OCI-LY1 (cell line): ENCODE measurements around the gene NDUFAF2.

Source experiments
- H2AFZ ChIP-seq: fragments of 200-600 bp; sonication (generic), shearing (Covaris generic); 2 replicates; pipeline ENCODE4 v1.6.0; 2014; ENCODE audit warnings: antibody characterized with exemption, mild to moderate bottlenecking, low read length
- H3F3A ChIP-seq: fragments of 200-600 bp; sonication (generic), shearing (Covaris generic); 2 replicates; pipeline ENCODE4 v1.6.0; 2014; ENCODE audit warnings: mild to moderate bottlenecking, antibody characterized with exemption, low read length, moderate library complexity; ENCODE audit not compliant: insufficient read depth
- H3K27ac ChIP-seq: fragments of 200-600 bp; sonication (generic); 2 replicates; pipeline ENCODE4 v1.5.1; 2014; ENCODE audit warnings: low read length, mixed run types, mild to moderate bottlenecking, low read depth; ENCODE audit not compliant: poor library complexity, severe bottlenecking
- H3K27me3 ChIP-seq: fragments of 200-600 bp; sonication (generic); 2 replicates; pipeline ENCODE4 v1.6.0; 2014; ENCODE audit warnings: antibody characterized with exemption, mild to moderate bottlenecking, low read length, moderate library complexity; ENCODE audit not compliant: insufficient read depth
- H3K36me3 ChIP-seq: fragments of 200-600 bp; sonication (generic); 2 replicates; pipeline ENCODE4 v1.6.1; 2014; ENCODE audit warnings: mild to moderate bottlenecking, antibody characterized with exemption, low read length, moderate library complexity, mixed read lengths; ENCODE audit not compliant: insufficient read depth
- H3K4me1 ChIP-seq: fragments of 200-600 bp; sonication (generic); 2 replicates; pipeline ENCODE4 v1.5.1; 2014; ENCODE audit warnings: mild to moderate bottlenecking, low read length, moderate library complexity; ENCODE audit not compliant: insufficient read depth, severe bottlenecking
- H3K4me2 ChIP-seq: fragments of 200-600 bp; sonication (generic), shearing (Covaris generic); 2 replicates; pipeline ENCODE4 v1.6.1; 2014; ENCODE audit warnings: low read length
- H3K4me3 ChIP-seq: fragments of 200-600 bp; sonication (generic); 2 replicates; pipeline ENCODE4 v1.5.1; 2014; ENCODE audit warnings: low read length, low read depth, mild to moderate bottlenecking, mixed read lengths; ENCODE audit not compliant: poor library complexity, severe bottlenecking
- H3K79me2 ChIP-seq: fragments of 200-600 bp; shearing (Covaris generic); 2 replicates; pipeline ENCODE4 v1.6.1; 2016; ENCODE audit warnings: mixed run types, low read length, mixed read lengths; ENCODE audit not compliant: insufficient read depth
- H3K9ac ChIP-seq: fragments of 200-600 bp; sonication (generic), shearing (Covaris generic); 2 replicates; pipeline ENCODE4 v1.6.1; 2014; ENCODE audit warnings: mild to moderate bottlenecking, low read length, mixed read lengths
- H3K9me2 ChIP-seq: fragments of 200-600 bp; sonication (generic), shearing (Covaris generic); 2 replicates; pipeline ENCODE4 v1.6.1; 2014; ENCODE audit warnings: low read depth, mild to moderate bottlenecking, low read length, mixed read lengths
- H3K9me3 ChIP-seq: fragments of 200-600 bp; shearing (Covaris generic); 2 replicates; pipeline ENCODE4 v1.6.1; 2014; ENCODE audit warnings: low read length, mixed read lengths
- H4K20me1 ChIP-seq: fragments of 200-600 bp; sonication (generic), shearing (Covaris generic); 2 replicates; pipeline ENCODE4 v1.6.0; 2016; ENCODE audit warnings: mild to moderate bottlenecking, low read length; ENCODE audit not compliant: insufficient read depth
- CTCF ChIP-seq: fragments of 200-600 bp; sonication (generic), shearing (Covaris generic); IDR thresholded peaks from 2 replicates; pipeline ENCODE4 v1.5.1; 2017; ENCODE audit warnings: mild to moderate bottlenecking, antibody characterized with exemption, low read length, moderate library complexity, mixed read lengths
- EZH2 ChIP-seq: fragments of 200-600 bp; sonication (generic), shearing (Covaris generic); IDR thresholded peaks from 2 replicates; pipeline ENCODE4 v1.8.0; 2017; ENCODE audit warnings: borderline replicate concordance, mixed run types, mild to moderate bottlenecking, antibody characterized with exemption, low read length, moderate library complexity, mixed read lengths

The NDUFAF2 gene

DNA sequence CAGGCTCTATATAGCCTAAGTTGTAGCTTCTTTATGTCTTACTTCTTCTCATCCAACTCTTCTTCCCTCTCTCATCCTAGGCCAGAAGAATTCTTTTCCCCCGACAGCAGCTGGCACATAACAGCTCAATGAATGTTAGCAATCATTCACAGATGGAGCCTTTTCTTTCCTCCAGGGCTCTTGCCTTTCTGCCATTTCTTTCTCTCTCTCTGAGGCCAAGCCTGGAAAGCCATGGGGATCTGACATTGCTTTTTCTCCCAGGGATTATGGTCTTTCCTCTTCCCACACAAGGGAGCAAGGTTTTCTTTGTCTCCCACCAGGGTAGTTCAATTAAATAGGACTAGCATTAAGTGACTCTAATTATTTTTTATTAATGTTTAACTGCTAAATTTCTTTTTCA is 196.8 kb downstream of the NDUFAF2 start:
- no peaks in the 10 kb centered on the region for H3K79me2 ChIP-seq
- no peaks in the 10 kb centered on the region for H3K4me1 ChIP-seq
- H3K4me2 ChIP-seq, result no peak overlapping the region
- H4K20me1 ChIP-seq, result no peaks in the 10 kb centered on the region
- H3F3A ChIP-seq, result no peaks in the 10 kb centered on the region
- no peak overlapping the region for H3K27ac ChIP-seq
- no peaks in the 10 kb centered on the region; the same call in 1 of the 2 replicates for H3K9me3 ChIP-seq
- H3K27me3 ChIP-seq, result no peaks in the 10 kb centered on the region
- no peaks in the 10 kb centered on the region for H3K9me2 ChIP-seq
- no peak overlapping the region for H3K9ac ChIP-seq
- no peak for TF ChIP-seq CTCF
- TF ChIP-seq EZH2, result no peak
- H3K4me3 ChIP-seq, result no peak overlapping the region
- no peak overlapping the region for H2AFZ ChIP-seq
- no peaks in the 10 kb centered on the region for H3K36me3 ChIP-seq

DNA sequence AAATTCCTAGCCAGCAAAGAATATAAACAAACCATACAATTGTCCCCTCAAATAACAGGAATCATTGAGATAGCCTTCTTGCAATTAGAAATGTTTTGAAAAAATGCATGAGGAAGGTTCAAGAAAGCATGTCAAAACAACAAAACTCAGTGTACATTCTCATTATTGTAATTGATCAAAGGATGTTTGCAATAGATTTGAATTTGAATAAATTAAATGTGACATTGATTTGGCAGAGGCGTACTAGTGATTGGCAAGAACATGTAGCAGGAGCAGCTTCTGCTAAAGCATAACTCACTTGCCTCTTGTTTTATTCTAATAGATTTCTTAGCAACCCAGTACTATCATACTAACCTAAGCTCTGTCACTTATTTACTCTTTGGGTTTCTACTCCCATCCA is 197.4 kb downstream of the NDUFAF2 start:
- H3K9me3 ChIP-seq, result no peaks in the 10 kb centered on the region; the same call in 1 of the 2 replicates
- no peaks in the 10 kb centered on the region for H4K20me1 ChIP-seq
- no peaks in the 10 kb centered on the region for H3F3A ChIP-seq
- no peak overlapping the region for H2AFZ ChIP-seq
- no peaks in the 10 kb centered on the region for H3K79me2 ChIP-seq
- no peak overlapping the region for H3K9ac ChIP-seq
- no peaks in the 10 kb centered on the region for H3K9me2 ChIP-seq
- no peak overlapping the region for H3K4me2 ChIP-seq
- no peak overlapping the region for H3K27ac ChIP-seq
- H3K27me3 ChIP-seq, result no peaks in the 10 kb centered on the region
- no peak overlapping the region for H3K4me3 ChIP-seq
- TF ChIP-seq EZH2 (no peak), CTCF (no peak)
- no peaks in the 10 kb centered on the region for H3K4me1 ChIP-seq
- H3K36me3 ChIP-seq, result no peaks in the 10 kb centered on the region

GRCh38 chr5:61142811-61143210 is 197.8 kb downstream of the NDUFAF2 start:
- Histone ChIP-seq H4K20me1 (no peaks in the 10 kb centered on the region), H3F3A (no peaks in the 10 kb centered on the region), H3K79me2 (no peaks in the 10 kb centered on the region), H3K4me2 (no peak overlapping the region), H3K9me2 (no peaks in the 10 kb centered on the region), H3K4me3 (no peak overlapping the region), H3K27me3 (no peaks in the 10 kb centered on the region), H3K27ac (no peak overlapping the region), H3K36me3 (no peaks in the 10 kb centered on the region), H3K9ac (no peak overlapping the region), H3K4me1 (no peaks in the 10 kb centered on the region), H2AFZ (no peak overlapping the region), H3K9me3 (no peaks in the 10 kb centered on the region; the same call in 1 of the 2 replicates)
- no peak for TF ChIP-seq CTCF
- no peak for TF ChIP-seq EZH2
